GM18870 (cell line): ENCODE results near the gene ARHGAP32.

ENCODE experiments used
- ATAC-seq: cut with Tn5 transposase; IDR thresholded peaks from one replicate; pipeline ENCODE4 v1.9.1; 2021; ENCODE audit warnings: moderate library complexity; ENCODE audit not compliant: unreplicated experiment

ARHGAP32 gene

DNA sequence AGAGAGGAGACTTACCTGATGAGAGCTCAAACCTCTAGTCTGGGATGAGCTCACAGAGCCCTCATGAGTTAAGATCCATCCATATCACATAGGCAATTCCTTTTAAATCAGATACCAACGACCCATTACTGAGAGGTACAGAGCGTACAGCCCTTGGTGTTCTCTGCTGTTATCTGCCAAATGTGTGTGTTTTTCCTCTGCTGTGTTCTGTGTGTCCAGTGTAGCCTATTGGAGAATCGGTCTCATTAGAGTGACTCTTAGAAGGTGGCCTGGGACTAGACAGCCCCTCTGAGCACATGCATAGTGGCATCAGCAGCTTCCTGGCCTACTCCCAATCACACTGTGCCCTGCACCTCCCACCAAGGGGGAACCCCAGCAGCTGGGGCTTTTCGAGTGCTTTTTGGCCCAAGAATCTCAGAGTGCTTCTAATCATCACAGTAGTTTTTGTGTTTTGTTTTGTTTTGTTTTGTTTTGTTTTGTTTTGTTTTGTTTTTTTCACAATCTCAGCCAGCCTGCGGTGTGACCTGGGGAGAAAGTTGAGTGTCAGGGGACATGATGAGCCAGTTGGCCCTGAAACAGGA is 274.9 kb downstream of the ARHGAP32 start:
- no peak for ATAC-seq

GRCh38 chr11:128916681-128917080 is 275.4 kb downstream of the ARHGAP32 start:
- ATAC-seq: no peak

- ATAC-seq: no peak
These were observed 276.0 kb downstream of the ARHGAP32 start for GRCh38 chr11:128916037-128916572.

- ATAC-seq: no peak
These were observed 277.0 kb downstream of the ARHGAP32 start for GRCh38 chr11:128915149-128915521.
